ENCODE results near the gene ARHGAP19. TPM values are rescaled to one million over a fixed set of nuclear protein-coding genes. Genes with fewer than 3 reads are reported as not detected.

ARHGAP19 gene
- total RNA-seq, 4 donors from 2014 or later: 3.7 to 15.4 (median 7.5) TPM

GRCh38 chr10:97182288-97182990 lies 110.0 kb downstream of the ARHGAP19 start:
- 57 to 79% methylated on average over 8 to 9 of the region's 10 CpGs for WGBS, 2 donors
- intact Hi-C loops (cut with DNase I): no loop called here
- DNase-seq: no peak

DNA sequence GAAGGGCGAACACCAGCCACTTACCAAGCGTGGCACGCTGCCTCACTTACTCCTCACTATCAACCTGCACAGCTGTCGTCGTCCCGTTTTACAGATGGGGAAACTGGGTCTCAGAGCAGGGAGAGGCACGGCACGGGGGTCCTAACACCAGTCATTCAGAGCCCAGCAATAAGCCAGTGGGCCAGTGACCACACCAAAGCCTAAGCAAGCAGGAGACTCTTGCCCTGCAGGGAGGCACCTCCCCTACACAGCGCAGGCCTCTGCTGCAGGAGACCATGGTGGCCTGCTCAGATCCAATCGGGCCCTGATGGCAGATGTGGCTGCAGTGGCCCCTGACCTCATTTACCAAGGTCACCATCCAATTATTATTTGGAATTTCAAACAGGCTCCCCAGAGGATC lies 111.5 kb downstream of the ARHGAP19 start:
- peaks cover 9 to 18% (median 11%) of the 10 kb centered on the region in 3 donors for H3K4me1 ChIP-seq
- TF ChIP-seq POLR2A (IDR thresholded peaks at IDR 0.05): no peak
- intact Hi-C loops (cut with DNase I): no loop called here
- no peaks in the 10 kb centered on the region for H3K36me3 ChIP-seq
- no peaks in the 10 kb centered on the region for H3K9me3 ChIP-seq
- no peak overlapping the region for H3K27ac ChIP-seq
- WGBS, 2 donors: 92 to 100% methylated on average over 3 to 10 of the region's 10 CpGs
- DNase-seq: no peak
- H3K4me3 ChIP-seq: no peak overlapping the region
- peaks cover 8 to 87% (median 11%) of the 10 kb centered on the region in 4 donors for H3K27me3 ChIP-seq

More at GRCh38 chr10:97182288-97182990, 110.0 kb downstream of the ARHGAP19 start:
- Histone ChIP-seq H3K27ac (no peak overlapping the region), H3K27me3 (peaks cover 8 to 88% (median 13%) of the 10 kb centered on the region in 4 donors), H3K4me3 (no peak overlapping the region), H3K36me3 (no peaks in the 10 kb centered on the region), H3K9me3 (no peaks in the 10 kb centered on the region), H3K4me1 (peaks cover 9 to 21% (median 12%) of the 10 kb centered on the region in 3 donors)
- TF ChIP-seq CTCF (IDR thresholded peaks at IDR 0.05) (no peak), POLR2A (IDR thresholded peaks at IDR 0.05) (no peak)

- no peaks in the 10 kb centered on the region for H3K9me3 ChIP-seq
- peaks cover 5 to 87% (median 8%) of the 10 kb centered on the region in 4 donors for H3K27me3 ChIP-seq
- TF ChIP-seq POLR2A (IDR thresholded peaks at IDR 0.05) (no peak), CTCF (IDR thresholded peaks at IDR 0.05) (no peak)
- peaks cover 2 to 12% (median 4%) of the 10 kb centered on the region in 3 donors for H3K4me1 ChIP-seq
- no peak overlapping the region for H3K27ac ChIP-seq
- intact Hi-C loops (cut with DNase I): no loop called here
- no peak for DNase-seq
- no peaks in the 10 kb centered on the region for H3K36me3 ChIP-seq
- 60 to 70% methylated on average over 7 to 8 of the region's 8 CpGs for WGBS, 2 donors
- no peak overlapping the region for H3K4me3 ChIP-seq
Measured at GRCh38 chr10:97180363-97180755, 112.1 kb downstream of the ARHGAP19 start.

GRCh38 chr10:97179731-97180362 lies 112.6 kb downstream of the ARHGAP19 start:
- no peak for DNase-seq
- Histone ChIP-seq H3K27ac (no peak overlapping the region), H3K4me1 (peaks cover 0 to 8% (median 0%) of the 10 kb centered on the region in 3 donors), H3K27me3 (peaks cover 0 to 82% (median 3%) of the 10 kb centered on the region in 4 donors), H3K36me3 (no peaks in the 10 kb centered on the region), H3K9me3 (no peaks in the 10 kb centered on the region), H3K4me3 (peak overlapping the region in 1 of 4 donors; percentile 32)
- intact Hi-C loops (cut with DNase I): no loop called here
- WGBS, 2 donors: 27 to 44% methylated on average over 8 to 9 of the region's 26 CpGs
- TF ChIP-seq POLR2A (IDR thresholded peaks at IDR 0.05): no peak
- peak in 1 of 6 experiments; percentile 9 for TF ChIP-seq CTCF (IDR thresholded peaks at IDR 0.05)

GRCh38 chr10:97179311-97179710 lies 113.1 kb downstream of the ARHGAP19 start:
- DNase-seq: no peak
- WGBS, 2 donors: 29 to 35% methylated on average over 4 to 5 of the region's 6 CpGs
- H3K36me3 ChIP-seq: no peaks in the 10 kb centered on the region
- H3K4me3 ChIP-seq: no peak overlapping the region
- H3K4me1 ChIP-seq: peaks cover 0 to 8% (median 0%) of the 10 kb centered on the region in 3 donors
- intact Hi-C loops (cut with DNase I): no loop called here
- H3K27me3 ChIP-seq: peaks cover 0 to 78% (median 2%) of the 10 kb centered on the region in 4 donors
- H3K27ac ChIP-seq: no peak overlapping the region
- TF ChIP-seq CTCF (IDR thresholded peaks at IDR 0.05) (no peak), POLR2A (IDR thresholded peaks at IDR 0.05) (no peak)
- H3K9me3 ChIP-seq: no peaks in the 10 kb centered on the region

Measured in esophagus squamous epithelium (tissue), 5 donors.